H4 (cell line): ENCODE data around the gene F2R. TPM values are rescaled to one million over a fixed set of nuclear protein-coding genes. Genes with fewer than 3 reads are reported as not detected.
A peak's percentile ranks its signal among the peaks of the same experiment; 100 is the strongest.
"Not testable (repeated sequence)": the region's sequence is repeated elsewhere in the genome, so short reads cannot be mapped to it uniquely, and the experiment has no call there.

ENCODE experiments used
- DNase-seq: peaks from one replicate; pipeline ENCODE4 v3.0.0-alpha.2; 2015; ENCODE audit warnings: low spot score
- total RNA-seq: library from RNA; depleted of rRNA; stranded (reverse); fragments of >200 nt; shearing (Covaris generic); gene quantifications from 2 replicates; pipeline ENCODE4 v1.2.3, GENCODE V29; 2014

Gene F2R
- total RNA-seq, 1 experiment from 2014 or later: 44.8 TPM

- DNase-seq: no peak
These were observed 3.0 kb downstream of the F2R start for GRCh38 chr5:76718880-76719279.

- no peak for DNase-seq
These were observed 5.2 kb downstream of the F2R start for GRCh38 chr5:76720988-76721569.

DNA sequence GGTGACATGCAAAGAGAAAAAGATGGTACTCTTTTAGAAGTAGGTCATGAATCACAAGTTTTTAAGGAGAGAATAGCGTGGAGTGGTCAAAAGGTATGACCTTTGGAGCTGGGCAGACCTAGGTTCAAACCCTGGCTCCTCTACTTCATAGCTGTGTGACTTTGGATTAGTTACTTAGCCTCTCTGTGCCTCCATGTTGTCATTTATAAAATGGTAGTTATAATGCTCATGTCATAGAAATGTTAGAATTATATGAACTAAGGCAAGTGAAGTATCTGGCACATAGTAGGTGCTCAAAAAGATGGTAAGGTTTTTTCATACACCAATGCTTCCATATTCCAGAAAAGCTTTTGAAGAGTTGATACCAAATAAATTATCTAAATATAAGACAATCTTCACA lies 7.3 kb downstream of the F2R start:
- no peak for DNase-seq

DNA sequence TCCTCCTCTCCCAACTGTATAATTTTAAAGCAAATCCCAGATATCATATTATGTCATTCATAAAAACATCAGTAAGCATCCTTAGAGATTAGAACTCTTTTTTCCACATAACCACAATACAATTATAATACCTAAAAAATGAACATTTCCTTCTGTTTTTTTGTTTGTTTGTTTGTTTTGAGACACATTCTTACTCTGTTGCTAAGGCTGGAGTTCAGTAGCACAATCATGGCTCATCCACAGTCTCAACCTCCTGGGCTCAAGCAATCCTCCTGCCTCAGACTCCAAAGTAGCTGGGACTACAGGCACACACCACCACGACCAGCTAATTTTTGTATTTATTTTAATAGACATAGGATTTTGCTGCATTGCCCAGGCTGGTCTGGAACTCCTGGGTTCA lies 8.0 kb downstream of the F2R start:
- no peak for DNase-seq

DNA sequence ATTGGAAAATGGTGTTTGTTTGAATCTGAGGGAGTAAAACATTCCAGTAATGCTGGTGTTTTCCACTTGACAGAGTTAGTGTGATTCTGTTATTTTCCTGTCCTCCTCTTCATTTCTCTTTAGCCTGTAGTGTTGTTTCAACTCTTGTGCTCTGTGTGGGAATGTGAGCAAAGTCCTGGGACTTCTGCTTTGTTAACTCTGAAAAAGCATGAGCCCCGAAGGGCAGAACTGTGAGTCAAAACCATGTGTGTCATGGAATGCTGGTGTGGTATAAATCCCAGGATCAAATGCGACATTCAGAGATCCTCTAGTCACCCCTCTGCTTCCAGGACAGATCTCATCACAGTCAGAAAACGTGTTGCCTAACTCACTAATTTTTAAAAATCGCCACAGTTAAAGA lies 8.9 kb downstream of the F2R start:
- peak; percentile 40 for DNase-seq

DNA sequence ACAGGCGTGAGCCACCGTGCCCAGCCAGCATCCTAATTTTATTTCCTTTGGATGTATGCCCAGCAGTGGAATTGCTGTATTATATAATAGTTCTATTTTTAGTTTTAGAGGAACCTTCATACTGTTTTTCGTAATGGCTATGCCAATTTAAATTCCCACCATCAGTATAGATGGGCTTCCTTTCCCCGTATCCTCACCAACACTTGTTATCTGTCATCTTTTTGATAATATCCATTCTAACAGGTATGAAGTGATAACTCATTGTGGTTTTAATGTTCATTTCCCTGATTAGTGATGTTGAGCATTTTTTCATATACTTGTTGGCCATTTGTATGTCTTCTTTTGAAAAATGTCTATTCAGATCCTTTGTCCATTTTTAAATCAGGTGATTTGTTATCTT lies 13.0 kb downstream of the F2R start:
- DNase-seq: no peak

- DNase-seq: no peak
These were observed 13.7 kb downstream of the F2R start for GRCh38 chr5:76729373-76730290.

GRCh38 chr5:76732405-76733048 lies 16.6 kb downstream of the F2R start:
- DNase-seq: no peak

- DNase-seq: no peak
These were observed 17.1 kb downstream of the F2R start for GRCh38 chr5:76733049-76733417.

- DNase-seq: no peak
These were observed 20.0 kb downstream of the F2R start for GRCh38 chr5:76735762-76736545.

DNA sequence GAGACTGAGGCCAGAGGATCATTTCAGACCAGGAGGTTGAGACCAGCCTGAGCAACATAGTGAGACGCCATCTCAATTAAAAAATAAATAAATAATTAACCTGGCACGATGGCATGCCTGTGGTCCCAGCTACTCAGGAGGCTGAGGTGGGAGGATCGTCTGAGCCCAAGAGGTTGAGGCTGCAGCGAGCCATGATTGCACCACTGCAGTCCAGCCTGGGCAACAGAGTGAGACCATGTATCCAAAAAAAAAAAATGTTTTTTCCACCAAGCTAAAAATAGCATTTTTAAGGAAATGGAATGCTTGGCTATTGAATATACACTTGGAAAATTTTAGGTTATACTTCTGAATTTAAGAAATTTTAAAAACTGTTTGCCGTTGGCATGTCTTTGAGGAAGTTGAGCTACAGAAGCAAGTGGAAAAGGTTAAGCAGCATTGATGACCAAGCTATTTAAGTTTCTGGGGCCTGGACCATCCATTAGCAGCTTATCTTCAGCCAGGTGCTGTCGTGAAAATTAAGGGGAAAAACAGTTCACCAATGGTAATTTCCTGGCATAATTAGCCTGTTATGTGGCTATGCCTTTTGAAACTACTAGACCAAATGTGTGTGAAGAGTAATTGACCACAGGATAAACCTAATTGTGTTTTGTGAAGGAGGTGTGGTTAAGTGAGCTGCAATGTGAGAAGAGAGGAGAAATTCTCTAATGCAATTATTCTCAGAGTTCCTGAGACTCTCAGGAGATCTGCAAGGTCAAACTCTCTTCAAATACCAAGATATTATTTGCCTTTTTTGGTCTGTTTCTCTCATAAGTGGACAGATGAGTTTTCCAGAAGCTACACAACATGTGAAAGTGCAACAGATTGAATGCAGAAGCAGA lies 21.0 kb downstream of the F2R start:
- no peak for DNase-seq

GRCh38 chr5:76737846-76738245 lies 21.9 kb downstream of the F2R start:
- no peak for DNase-seq

- not testable (repeated sequence) for DNase-seq
These were observed 25.6 kb downstream of the F2R start for GRCh38 chr5:76741506-76741905.

DNA sequence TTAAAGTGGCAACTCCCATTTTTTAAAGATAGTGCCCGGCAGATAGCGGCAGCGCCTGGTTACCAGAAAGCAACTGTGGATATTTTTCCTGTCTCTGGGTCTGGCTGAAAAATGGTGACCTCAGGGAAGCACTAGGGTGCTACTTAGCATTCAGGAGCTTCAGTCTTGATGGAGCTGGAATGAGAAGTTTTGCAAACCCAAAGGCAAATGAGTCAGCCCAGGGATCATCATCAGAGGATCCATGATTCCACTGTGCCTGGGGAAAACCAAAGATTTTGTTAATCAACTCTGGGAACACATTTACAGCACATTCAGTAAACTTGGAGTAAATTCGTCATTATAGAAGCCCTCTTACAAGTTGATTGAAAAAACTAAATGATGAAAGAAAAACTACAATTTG lies 26.7 kb downstream of the F2R start:
- no peak for DNase-seq

DNA sequence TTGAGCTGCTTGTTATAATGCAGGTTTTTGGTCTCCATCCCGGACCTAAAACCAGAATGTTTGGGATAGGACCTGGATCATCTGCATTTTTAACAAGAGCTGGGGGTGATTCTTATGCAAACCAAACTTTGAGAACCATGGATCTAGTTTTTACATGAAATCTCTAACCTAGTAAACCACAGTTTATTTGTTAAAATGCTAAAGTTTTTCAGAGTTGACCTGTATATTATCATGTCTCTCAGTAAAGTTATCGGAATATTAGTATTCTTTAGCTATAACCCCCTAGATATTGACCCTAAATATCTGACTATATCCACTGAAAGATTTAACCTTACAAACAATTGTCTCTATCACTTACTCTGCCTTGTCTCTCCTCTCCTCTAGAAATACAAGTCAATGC lies 28.7 kb downstream of the F2R start:
- DNase-seq: no peak

- no peak for DNase-seq
These were observed 29.7 kb downstream of the F2R start for GRCh38 chr5:76745670-76746069.

DNA sequence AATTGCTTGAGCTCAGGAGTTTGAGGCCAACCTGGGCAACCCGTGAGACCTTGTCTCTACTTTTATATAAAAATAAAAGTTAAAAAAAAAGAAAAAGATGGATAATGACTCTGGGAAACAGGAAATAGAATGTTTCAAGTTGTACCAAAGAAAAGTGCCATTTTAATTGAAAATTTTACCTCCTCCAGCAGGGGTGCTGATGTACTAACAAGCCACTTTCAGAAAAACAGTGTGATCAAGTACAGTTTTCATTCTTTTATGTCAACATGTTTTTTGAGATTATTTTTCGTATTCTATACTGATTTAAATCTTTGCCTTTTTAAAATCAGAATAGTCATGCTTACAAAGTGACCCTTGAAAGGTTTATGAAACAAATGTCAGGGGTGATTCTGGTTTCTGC lies 30.8 kb downstream of the F2R start:
- no peak for DNase-seq

GRCh38 chr5:76747706-76748105 lies 31.8 kb downstream of the F2R start:
- DNase-seq: no peak

- no peak for DNase-seq
These were observed 35.4 kb downstream of the F2R start for GRCh38 chr5:76751291-76751690.

DNA sequence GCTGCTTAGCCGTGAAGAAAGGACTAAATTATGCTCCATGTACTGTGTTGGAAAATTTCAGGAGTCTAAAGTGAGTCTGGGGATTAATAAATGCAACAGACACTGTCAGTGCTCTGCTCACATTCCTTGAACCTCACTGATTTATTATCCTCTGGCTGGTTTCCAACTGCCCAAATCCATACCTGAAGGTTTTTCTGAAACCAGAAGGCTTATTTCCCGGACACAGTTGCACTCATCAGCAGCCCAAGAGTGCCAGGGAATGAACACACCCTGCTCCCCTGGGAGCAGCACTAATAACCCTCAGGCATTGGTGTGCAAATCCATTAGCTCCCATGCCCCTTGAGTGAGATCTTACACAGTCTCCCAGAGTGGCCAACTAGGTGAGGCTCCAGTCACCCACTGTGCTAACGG lies 38.7 kb downstream of the F2R start:
- DNase-seq: no peak
